Body of pancreas (tissue), 4 donors: ENCODE data around the gene ANKUB1.

Experiments used
- CTCF ChIP-seq, 7 experiments: fragments of 450-650 bp in 4 of 7; fragments of 200-600 bp in 3 of 7; sonication (generic) in 3 of 7; IDR thresholded peaks; one replicate each; pipeline ENCODE4 v1.5.1; 2016 to 2019; ENCODE audit warnings: antibody characterized with exemption in 7 of 7
- POLR2A ChIP-seq, 3 donors: fragments of 450-650 bp; IDR thresholded peaks; one replicate each; pipeline ENCODE4 v1.6.1; 2016; ENCODE audit warnings: antibody characterized with exemption in 3 of 3, mild to moderate bottlenecking in 2 of 3

GRCh38 chr3:149717391-149718056 is 74.8 kb downstream of the ANKUB1 start:
- TF ChIP-seq CTCF (IDR thresholded peaks at IDR 0.05): peak in 6 of 7 experiments; percentile 60 to 88 (median 80)
- peak in 1 of 3 donors; percentile 2 for TF ChIP-seq POLR2A (IDR thresholded peaks at IDR 0.05)
